SK-N-SH (cell line): ENCODE data around the gene TRIM66.

Experiments used
- EZH2phosphoT487 ChIP-seq: fragments of 200-600 bp; sonication (generic); IDR thresholded peaks from 2 replicates; pipeline ENCODE4 v1.6.1; 2017; ENCODE audit warnings: low read depth, mixed run types, mild to moderate bottlenecking, antibody characterized with exemption, moderate library complexity, borderline replicate concordance
- GABPA ChIP-seq: IDR thresholded peaks from 2 replicates; pipeline ENCODE4 v1.4.0; 2012; ENCODE audit warnings: low read depth, mild to moderate bottlenecking
- POLR2AphosphoS5 ChIP-seq: IDR thresholded peaks from 2 replicates; pipeline ENCODE4 v1.6.1; 2012; ENCODE audit warnings: low read depth, low read length
- RAD21 ChIP-seq: IDR thresholded peaks from 2 replicates; pipeline ENCODE4 v1.6.1; 2012; ENCODE audit warnings: mild to moderate bottlenecking, low read length
- TAF1 ChIP-seq: IDR thresholded peaks from 2 replicates; pipeline ENCODE4 v1.6.1; 2012; ENCODE audit warnings: low read depth, mild to moderate bottlenecking, low read length, moderate library complexity, borderline replicate concordance
- YY1 ChIP-seq: IDR thresholded peaks from 2 replicates; pipeline ENCODE4 v1.4.0; 2012; ENCODE audit warnings: low read depth, mild to moderate bottlenecking
- TF ChIP-seq, protein P1 (sequence below): fragments of 200-600 bp; sonication (generic); IDR thresholded peaks from 2 replicates; pipeline ENCODE4 v1.6.1; 2017; ENCODE audit warnings: antibody characterized with exemption, mild to moderate bottlenecking, moderate library complexity

DNA sequence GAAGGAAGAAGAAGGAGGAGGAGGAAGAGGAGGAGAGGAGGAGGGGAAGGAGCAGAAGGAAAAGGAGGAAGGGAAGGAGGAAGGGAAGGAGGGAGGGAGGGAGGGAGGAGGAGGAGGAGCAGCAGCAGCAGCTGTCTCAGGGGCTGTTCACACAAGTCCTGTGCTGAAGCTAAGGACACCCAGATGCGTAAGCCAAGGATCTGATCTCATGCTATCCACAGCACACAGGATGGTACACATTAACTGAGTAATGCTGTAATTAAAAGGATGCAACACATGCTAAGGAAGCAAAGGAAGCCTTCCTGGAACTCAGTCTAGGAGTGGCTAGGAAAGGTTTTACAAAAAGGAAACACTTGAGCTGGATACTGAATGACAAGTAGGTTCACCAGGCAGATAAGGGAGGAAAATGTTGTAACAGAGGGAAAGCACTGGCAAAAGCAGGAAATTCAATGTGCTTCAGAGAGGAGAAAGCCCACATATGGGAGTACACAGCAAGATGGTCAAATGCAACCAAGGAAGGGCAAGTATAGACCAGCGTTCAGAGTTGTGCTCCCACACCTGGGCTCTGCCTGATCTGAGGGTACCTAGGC is 32.0 kb downstream of the TRIM66 start:
- TF ChIP-seq, protein P1, sequence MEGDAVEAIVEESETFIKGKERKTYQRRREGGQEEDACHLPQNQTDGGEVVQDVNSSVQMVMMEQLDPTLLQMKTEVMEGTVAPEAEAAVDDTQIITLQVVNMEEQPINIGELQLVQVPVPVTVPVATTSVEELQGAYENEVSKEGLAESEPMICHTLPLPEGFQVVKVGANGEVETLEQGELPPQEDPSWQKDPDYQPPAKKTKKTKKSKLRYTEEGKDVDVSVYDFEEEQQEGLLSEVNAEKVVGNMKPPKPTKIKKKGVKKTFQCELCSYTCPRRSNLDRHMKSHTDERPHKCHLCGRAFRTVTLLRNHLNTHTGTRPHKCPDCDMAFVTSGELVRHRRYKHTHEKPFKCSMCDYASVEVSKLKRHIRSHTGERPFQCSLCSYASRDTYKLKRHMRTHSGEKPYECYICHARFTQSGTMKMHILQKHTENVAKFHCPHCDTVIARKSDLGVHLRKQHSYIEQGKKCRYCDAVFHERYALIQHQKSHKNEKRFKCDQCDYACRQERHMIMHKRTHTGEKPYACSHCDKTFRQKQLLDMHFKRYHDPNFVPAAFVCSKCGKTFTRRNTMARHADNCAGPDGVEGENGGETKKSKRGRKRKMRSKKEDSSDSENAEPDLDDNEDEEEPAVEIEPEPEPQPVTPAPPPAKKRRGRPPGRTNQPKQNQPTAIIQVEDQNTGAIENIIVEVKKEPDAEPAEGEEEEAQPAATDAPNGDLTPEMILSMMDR = no peak
- no peak for TF ChIP-seq YY1
- no peak for TF ChIP-seq RAD21
- TF ChIP-seq EZH2phosphoT487 = no peak
- no peak for TF ChIP-seq TAF1
- no peak for TF ChIP-seq GABPA
- TF ChIP-seq POLR2AphosphoS5 = no peak
